ENCODE results near the gene ZNF682.
"Not testable (repeated sequence)": the region's sequence is repeated elsewhere in the genome, so short reads cannot be mapped to it uniquely, and the experiment has no call there.

Gene ZNF682

DNA sequence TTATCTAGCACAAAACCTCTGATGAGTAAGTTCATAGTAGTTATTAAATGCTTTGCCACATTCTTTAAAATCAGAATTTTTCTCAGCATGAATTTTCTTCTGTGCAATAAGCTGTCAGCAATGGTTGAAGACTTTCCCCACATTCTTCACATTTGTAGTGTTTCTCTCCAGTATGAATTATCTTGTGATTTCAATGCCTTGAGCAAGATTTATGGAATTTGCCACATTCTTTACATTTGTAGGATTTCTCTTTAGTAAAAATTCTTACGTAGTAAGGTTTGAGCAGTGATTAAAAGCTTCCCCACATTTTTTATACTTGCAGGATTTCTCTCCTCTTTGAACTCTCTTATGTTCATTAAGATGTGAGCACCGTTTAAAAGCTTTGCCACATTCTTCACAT is 33.6 kb downstream of the ZNF682 start:
- no peak overlapping the region for H3K14ac ChIP-seq (ENCODE audit: low read length in 2 of 2)
- no peak overlapping the region for H3K18ac ChIP-seq (ENCODE audit: low read depth in 1 of 2, low read length in 2 of 2)
- no peak overlapping the region for H3K4me2 ChIP-seq (ENCODE audit: low read length, poor library complexity, severe bottlenecking)
- H3K23ac ChIP-seq (ENCODE audit: low read length in 2 of 2): no peak overlapping the region
- no peak overlapping the region for H3K27ac ChIP-seq (ENCODE audit: low read length, poor library complexity, severe bottlenecking)
- no peak overlapping the region for H2BK120ac ChIP-seq (ENCODE audit: low read depth, low read length)
- peak overlapping the region in 1 of 2 experiments; percentile 56 for H3K4me3 ChIP-seq (ENCODE audit: insufficient read depth in 1 of 2, low read depth in 1 of 2, low read length in 2 of 2)
- H3K4me1 ChIP-seq (ENCODE audit: control insufficient read depth, insufficient read depth, low read depth, low read length): no peaks in the 10 kb centered on the region
- no peak overlapping the region for H2BK5ac ChIP-seq (ENCODE audit: low read depth, low read length, poor library complexity, severe bottlenecking)
- peaks cover 20 to 31% of the 10 kb centered on the region in 2 experiments for H3K36me3 ChIP-seq (ENCODE audit: control insufficient read depth in 1 of 2, insufficient read depth in 2 of 2, low read depth in 1 of 2, low read length in 2 of 2)
- H2BK15ac ChIP-seq (ENCODE audit: low read depth, poor library complexity, severe bottlenecking): no peak overlapping the region
- no peak overlapping the region for H2BK12ac ChIP-seq (ENCODE audit: low read length in 2 of 2)
- no peak overlapping the region for H2AK5ac ChIP-seq (ENCODE audit: low read length, severe bottlenecking)
- no peak overlapping the region for H4K91ac ChIP-seq (ENCODE audit: low read length)
- WGBS: 100% methylated on average over 1 of the region's 2 CpGs
- peaks cover 86% of the 10 kb centered on the region for H3K9me3 ChIP-seq (ENCODE audit: control insufficient read depth, low read length)
- no peak overlapping the region for H3K9ac ChIP-seq (ENCODE audit: low read length)
- no peaks in the 10 kb centered on the region for H3K27me3 ChIP-seq (ENCODE audit: control insufficient read depth in 1 of 2, insufficient read depth in 1 of 2, low read length in 2 of 2)
- no peak overlapping the region for H2AFZ ChIP-seq (ENCODE audit: low read depth, low read length)
- no peaks in the 10 kb centered on the region for H3K79me1 ChIP-seq (replicated peaks; ENCODE audit: low read length, poor library complexity, severe bottlenecking)
- no peak for DNase-seq
- H4K8ac ChIP-seq (ENCODE audit: low read length): no peak overlapping the region
- H3K4ac ChIP-seq (ENCODE audit: low read depth in 1 of 2, low read length in 2 of 2): no peak overlapping the region

DNA sequence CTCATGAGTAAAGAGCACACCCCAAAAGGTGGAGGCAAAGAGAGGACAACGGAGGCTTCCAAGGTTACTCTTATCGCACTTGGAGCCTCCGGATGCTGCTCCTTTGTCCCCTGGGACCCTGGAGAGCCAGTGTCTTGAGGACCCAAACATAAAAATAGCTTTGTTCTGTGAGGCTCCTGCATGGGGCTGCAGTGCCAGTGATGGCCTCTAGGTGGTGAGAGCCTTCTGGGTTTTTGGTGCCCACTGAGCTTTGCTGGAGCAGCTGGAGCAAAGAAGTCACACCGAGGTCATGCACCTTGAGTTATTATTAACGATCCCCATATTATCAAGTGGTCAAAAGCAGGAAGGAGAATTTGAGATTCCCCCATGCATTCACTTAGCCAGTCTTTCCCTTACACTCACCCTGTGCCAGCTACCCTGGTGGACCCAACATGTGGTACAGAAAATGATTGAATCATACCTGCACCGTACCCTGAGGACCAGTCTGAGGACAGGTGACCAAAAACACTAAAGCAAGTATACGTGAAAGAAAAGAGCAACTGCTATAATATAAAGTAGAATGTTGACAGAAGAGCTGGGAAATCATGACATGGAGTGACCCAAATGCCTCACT is 41.5 kb downstream of the ZNF682 start:
- Histone ChIP-seq H3K4me1 (ENCODE audit: control insufficient read depth, insufficient read depth, low read depth, low read length) (no peaks in the 10 kb centered on the region), H2BK120ac (ENCODE audit: low read depth, low read length) (no peak overlapping the region), H3K27ac (ENCODE audit: low read length, poor library complexity, severe bottlenecking) (no peak overlapping the region), H3K27me3 (ENCODE audit: control insufficient read depth in 1 of 2, insufficient read depth in 1 of 2, low read length in 2 of 2) (no peaks in the 10 kb centered on the region), H3K4me2 (ENCODE audit: low read length, poor library complexity, severe bottlenecking) (no peak overlapping the region), H3K4ac (ENCODE audit: low read depth in 1 of 2, low read length in 2 of 2) (no peak overlapping the region), H3K9ac (ENCODE audit: low read length) (no peak overlapping the region), H3K79me1 (replicated peaks; ENCODE audit: low read length, poor library complexity, severe bottlenecking) (no peaks in the 10 kb centered on the region), H2AFZ (ENCODE audit: low read depth, low read length) (no peak overlapping the region), H3K36me3 (ENCODE audit: control insufficient read depth in 1 of 2, insufficient read depth in 2 of 2, low read depth in 1 of 2, low read length in 2 of 2) (no peaks in the 10 kb centered on the region), H2AK5ac (ENCODE audit: low read length, severe bottlenecking) (no peak overlapping the region), H4K91ac (ENCODE audit: low read length) (no peak overlapping the region), H2BK5ac (ENCODE audit: low read depth, low read length, poor library complexity, severe bottlenecking) (no peak overlapping the region), H3K18ac (ENCODE audit: low read depth in 1 of 2, low read length in 2 of 2) (no peak overlapping the region), H3K23ac (ENCODE audit: low read length in 2 of 2) (no peak overlapping the region), H3K9me3 (ENCODE audit: control insufficient read depth, low read length) (peaks cover 74% of the 10 kb centered on the region), H3K14ac (ENCODE audit: low read length in 2 of 2) (no peak overlapping the region), H3K4me3 (ENCODE audit: insufficient read depth in 1 of 2, low read depth in 1 of 2, low read length in 2 of 2) (no peak overlapping the region), H2BK12ac (ENCODE audit: low read length in 2 of 2) (no peak overlapping the region), H4K8ac (ENCODE audit: low read length) (no peak overlapping the region), H2BK15ac (ENCODE audit: low read depth, poor library complexity, severe bottlenecking) (no peak overlapping the region)
- WGBS: 70% methylated on average over 7 of the region's 7 CpGs
- no peak for DNase-seq

DNA sequence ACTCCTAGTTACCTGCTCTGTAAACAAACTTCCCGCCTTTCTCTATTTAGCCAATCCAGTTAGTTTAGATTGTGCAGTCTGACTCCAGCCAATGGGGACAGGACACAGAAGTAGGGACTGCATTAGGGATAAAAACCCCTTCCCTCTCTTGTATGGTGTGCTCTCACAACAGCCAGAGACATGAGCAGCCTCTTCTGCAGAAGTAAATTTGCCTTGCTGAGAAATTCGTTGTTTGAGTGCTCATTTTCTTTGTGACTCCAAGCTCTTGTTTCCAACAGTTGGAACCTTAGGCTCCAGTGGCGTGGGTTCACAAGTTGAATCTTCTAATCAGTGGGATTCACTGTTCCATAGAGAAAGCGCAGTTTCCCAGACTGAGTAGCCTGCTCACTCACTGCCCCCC is 72.4 kb downstream of the ZNF682 start:
- Histone ChIP-seq H3K14ac (ENCODE audit: low read length in 2 of 2) (no peak overlapping the region), H3K4me2 (ENCODE audit: low read length, poor library complexity, severe bottlenecking) (no peak overlapping the region), H3K79me1 (replicated peaks; ENCODE audit: low read length, poor library complexity, severe bottlenecking) (no peaks in the 10 kb centered on the region), H3K4ac (ENCODE audit: low read depth in 1 of 2, low read length in 2 of 2) (no peak overlapping the region), H3K9ac (ENCODE audit: low read length) (no peak overlapping the region), H3K23ac (ENCODE audit: low read length in 2 of 2) (no peak overlapping the region), H2BK5ac (ENCODE audit: low read depth, low read length, poor library complexity, severe bottlenecking) (no peak overlapping the region), H2AFZ (ENCODE audit: low read depth, low read length) (no peak overlapping the region), H4K8ac (ENCODE audit: low read length) (no peak overlapping the region), H3K4me1 (ENCODE audit: control insufficient read depth, insufficient read depth, low read depth, low read length) (no peaks in the 10 kb centered on the region), H3K4me3 (ENCODE audit: insufficient read depth in 1 of 2, low read depth in 1 of 2, low read length in 2 of 2) (no peak overlapping the region), H3K36me3 (ENCODE audit: control insufficient read depth in 1 of 2, insufficient read depth in 2 of 2, low read depth in 1 of 2, low read length in 2 of 2) (no peaks in the 10 kb centered on the region), H2AK5ac (ENCODE audit: low read length, severe bottlenecking) (no peak overlapping the region), H2BK120ac (ENCODE audit: low read depth, low read length) (no peak overlapping the region), H3K9me3 (ENCODE audit: control insufficient read depth, low read length) (peaks cover 63% of the 10 kb centered on the region), H2BK15ac (ENCODE audit: low read depth, poor library complexity, severe bottlenecking) (no peak overlapping the region), H3K27me3 (ENCODE audit: control insufficient read depth in 1 of 2, insufficient read depth in 1 of 2, low read length in 2 of 2) (no peaks in the 10 kb centered on the region), H2BK12ac (ENCODE audit: low read length in 2 of 2) (no peak overlapping the region), H3K18ac (ENCODE audit: low read depth in 1 of 2, low read length in 2 of 2) (no peak overlapping the region), H4K91ac (ENCODE audit: low read length) (no peak overlapping the region), H3K27ac (ENCODE audit: low read length, poor library complexity, severe bottlenecking) (no peak overlapping the region)
- 64% methylated on average over 4 of the region's 4 CpGs for WGBS
- no peak for DNase-seq

GRCh38 chr19:19966126-19966525 is 73.2 kb downstream of the ZNF682 start:
- 62% methylated on average over 3 of the region's 3 CpGs for WGBS
- DNase-seq; H2BK12ac ChIP-seq (ENCODE audit: low read length in 2 of 2); H3K27ac ChIP-seq (ENCODE audit: low read length, poor library complexity, severe bottlenecking); H3K27me3 ChIP-seq (ENCODE audit: control insufficient read depth in 1 of 2, insufficient read depth in 1 of 2, low read length in 2 of 2); H3K18ac ChIP-seq (ENCODE audit: low read depth in 1 of 2, low read length in 2 of 2); H3K36me3 ChIP-seq (ENCODE audit: control insufficient read depth in 1 of 2, insufficient read depth in 2 of 2, low read depth in 1 of 2, low read length in 2 of 2); H3K4me1 ChIP-seq (ENCODE audit: control insufficient read depth, insufficient read depth, low read depth, low read length); H3K4ac ChIP-seq (ENCODE audit: low read depth in 1 of 2, low read length in 2 of 2); H3K4me2 ChIP-seq (ENCODE audit: low read length, poor library complexity, severe bottlenecking); H3K23ac ChIP-seq (ENCODE audit: low read length in 2 of 2); H3K79me1 ChIP-seq (replicated peaks; ENCODE audit: low read length, poor library complexity, severe bottlenecking); H2BK15ac ChIP-seq (ENCODE audit: low read depth, poor library complexity, severe bottlenecking); H3K14ac ChIP-seq (ENCODE audit: low read length in 2 of 2); H3K4me3 ChIP-seq (ENCODE audit: insufficient read depth in 1 of 2, low read depth in 1 of 2, low read length in 2 of 2); H2BK5ac ChIP-seq (ENCODE audit: low read depth, low read length, poor library complexity, severe bottlenecking); H2BK120ac ChIP-seq (ENCODE audit: low read depth, low read length); H3K9ac ChIP-seq (ENCODE audit: low read length); H2AK5ac ChIP-seq (ENCODE audit: low read length, severe bottlenecking); H2AFZ ChIP-seq (ENCODE audit: low read depth, low read length); H4K8ac ChIP-seq (ENCODE audit: low read length); H4K91ac ChIP-seq (ENCODE audit: low read length): not testable (repeated sequence)
- H3K9me3 ChIP-seq (ENCODE audit: control insufficient read depth, low read length): peaks cover 60% of the 10 kb centered on the region

All from mesenchymal stem cell (in vitro differentiated cells and primary cell).